NCI-H1417 treated with DMSO at 0.1 percent for 48 hours (cell line): ENCODE measurements around the gene TRAF3IP1.
"Not testable (repeated sequence)": the region's sequence is repeated elsewhere in the genome, so short reads cannot be mapped to it uniquely, and the experiment has no call there.

Source experiments
- DNase-seq: peaks from one replicate; lab custom pipeline; 2025; lab: John Stamatoyannopoulos, UW

Gene TRAF3IP1

DNA sequence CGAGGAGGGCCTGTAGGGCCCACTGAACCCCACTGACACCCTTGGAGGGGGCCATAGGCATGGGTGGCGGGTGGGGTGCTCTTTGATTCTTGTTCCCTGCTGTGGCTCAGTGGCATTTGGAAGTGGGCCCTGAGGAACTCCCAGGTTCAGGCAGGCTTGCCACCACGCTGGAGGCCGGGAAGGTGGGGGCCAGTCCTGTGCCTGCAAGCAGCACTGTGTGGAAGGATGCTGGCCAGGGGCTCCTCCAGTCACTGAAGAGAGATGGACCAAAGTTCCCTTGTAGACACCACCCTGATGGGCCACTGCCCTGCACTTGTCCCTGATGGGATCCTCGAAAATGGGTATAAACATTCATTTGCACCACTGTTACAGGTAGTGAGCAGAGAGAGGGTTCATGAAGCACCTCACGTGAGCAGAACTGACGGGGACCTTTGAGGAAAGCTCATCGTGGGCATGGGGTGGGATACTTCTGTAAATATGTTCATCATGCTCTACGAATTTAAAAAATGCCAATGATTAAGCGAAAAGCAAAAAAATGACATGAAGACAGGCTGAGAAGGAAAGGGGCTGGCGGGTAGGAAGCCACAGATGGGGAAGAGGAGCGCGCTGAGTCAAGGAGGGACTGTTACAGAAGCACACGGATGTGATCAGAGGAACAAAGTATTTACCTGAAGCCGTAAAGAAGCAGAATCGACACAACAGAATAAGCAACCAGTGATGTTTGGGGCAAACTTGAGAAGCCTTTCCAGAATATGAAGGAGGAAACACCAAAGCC is 61.2 kb downstream of the TRAF3IP1 start:
- DNase-seq, result no peak

DNA sequence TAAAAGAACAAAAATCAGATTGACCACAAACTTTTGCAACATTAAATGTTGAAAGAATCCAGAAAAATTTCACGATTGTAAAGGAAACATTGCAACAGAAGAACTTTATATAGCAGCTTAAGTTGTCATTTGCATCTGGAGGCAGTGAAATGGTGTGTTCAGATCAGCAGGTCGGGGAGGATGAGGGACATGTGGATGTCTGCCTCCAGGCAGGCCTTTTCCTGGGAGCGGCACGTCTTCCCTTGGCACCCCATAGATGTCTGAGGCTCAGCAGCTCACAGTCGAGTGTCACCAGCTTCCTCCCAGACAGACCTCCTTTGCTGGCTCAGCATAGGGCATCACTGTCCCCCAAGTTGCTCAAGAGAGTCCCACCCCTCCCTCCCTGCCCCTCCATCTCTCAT is 62.1 kb downstream of the TRAF3IP1 start:
- DNase-seq, result no peak

DNA sequence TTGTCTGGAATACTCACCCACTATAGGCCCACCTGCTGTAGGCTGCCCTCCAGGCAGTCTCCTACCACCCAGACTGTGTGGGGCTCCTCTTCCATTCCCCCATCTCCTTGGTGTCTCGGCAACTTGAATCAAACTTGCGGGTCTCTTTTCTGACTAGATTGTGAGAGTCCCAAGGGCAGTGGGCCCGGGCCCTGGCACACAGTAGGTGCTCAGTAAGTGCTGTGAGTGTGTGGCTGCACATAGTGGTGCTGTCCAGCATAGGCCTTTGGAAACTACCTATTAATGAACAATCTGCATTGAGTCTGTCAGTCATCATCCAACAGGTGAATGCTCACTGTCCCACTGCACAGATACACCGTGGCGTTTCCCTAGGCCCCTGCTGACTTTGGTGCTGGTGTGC is 62.8 kb downstream of the TRAF3IP1 start:
- DNase-seq, result no peak

DNA sequence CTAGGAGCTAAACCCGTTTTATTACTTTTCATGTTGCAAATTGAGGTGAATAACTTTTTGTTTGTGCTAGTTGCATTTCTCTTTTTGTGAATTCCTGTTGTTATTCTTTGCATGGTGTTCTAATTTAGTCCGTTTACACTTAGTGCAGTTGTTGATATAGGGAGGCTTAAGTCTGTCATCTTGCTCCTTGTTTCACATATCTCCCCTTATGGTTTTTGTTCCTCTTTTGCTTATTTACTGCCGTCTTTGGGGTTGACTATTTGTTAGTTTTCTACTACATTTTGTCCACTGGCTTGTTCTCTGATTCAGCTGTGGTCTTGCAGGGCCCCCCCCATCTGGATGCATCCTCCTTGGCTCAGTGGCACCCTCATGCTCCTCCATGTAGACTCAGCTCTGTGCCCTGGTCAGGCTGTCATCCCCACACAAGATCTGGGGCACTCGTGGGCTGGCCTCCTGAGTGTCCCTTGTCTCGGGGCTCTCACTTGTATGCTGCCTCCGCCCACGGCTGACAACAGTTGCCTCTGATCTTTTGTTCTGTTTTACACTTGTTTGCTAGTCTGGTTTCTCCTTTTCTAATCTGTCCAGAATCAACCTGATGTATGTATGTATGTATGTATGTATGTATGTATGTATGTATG is 63.5 kb downstream of the TRAF3IP1 start:
- DNase-seq, result no peak

DNA sequence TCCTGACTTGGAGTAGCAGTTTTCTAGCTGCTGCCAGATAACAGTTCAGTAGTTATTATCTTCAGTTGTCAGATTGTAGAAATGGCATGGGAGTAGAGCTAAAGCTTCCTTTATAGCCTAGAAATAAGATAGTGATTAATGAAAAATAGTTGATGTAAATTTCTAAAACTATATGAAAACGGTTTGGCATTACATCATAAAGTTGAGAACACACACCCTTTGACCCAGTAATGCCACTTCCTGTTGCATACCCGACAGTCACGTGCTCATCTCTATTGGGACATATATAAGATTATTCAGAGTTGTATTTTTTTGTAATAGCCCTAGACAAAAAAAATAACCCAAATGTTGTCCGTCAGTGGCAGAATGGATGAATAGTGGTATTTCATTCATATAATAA is 67.0 kb downstream of the TRAF3IP1 start:
- no peak for DNase-seq

DNA sequence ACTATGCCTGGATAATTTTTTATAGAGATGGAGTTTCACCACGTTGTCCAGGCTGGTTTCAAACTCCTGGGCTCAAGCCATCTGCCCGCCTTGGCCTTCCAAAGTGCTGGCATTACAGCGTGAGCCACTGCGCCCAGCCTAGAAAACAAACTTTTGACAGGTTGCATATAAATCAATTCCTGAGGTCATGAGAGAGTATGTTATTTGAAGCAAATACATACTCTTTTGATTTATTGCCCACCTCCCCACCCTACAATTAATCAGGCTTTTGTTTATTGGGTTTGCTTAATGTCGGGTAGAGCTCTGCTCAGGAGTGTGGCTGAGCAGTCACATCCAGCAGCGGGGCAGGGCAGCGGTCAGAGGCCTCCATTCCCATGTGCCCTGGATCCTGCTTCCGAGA is 68.5 kb downstream of the TRAF3IP1 start:
- peak; percentile 23 for DNase-seq

DNA sequence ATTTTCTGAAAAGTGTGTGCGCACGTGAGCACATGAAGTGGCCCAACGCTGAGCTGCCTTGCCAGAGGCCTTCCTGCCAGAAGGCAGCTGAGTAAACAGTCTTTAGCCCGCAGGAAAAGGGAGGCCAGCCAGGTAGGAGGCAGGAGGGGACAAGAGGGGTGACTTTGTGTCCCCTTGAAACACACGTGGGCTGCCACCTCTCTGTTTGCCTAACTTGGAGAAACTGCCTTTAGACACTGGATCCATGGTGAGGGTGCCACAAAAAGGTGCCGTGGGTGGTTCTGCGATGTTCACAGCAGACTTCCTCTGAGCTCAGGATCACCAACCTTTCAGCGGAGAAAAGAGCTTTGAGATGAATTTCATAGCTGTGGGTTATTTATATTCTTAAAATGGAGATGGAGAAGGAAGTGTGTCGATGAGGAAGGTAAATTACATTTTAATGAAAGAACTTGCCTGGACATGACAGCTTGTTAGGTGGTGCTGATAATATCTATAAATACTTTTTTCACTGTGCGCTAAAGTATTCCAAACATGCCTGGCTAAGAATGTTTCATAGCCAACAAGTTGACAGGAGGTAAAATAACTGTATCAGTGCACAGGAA is 69.8 kb downstream of the TRAF3IP1 start:
- peak; percentile 52 for DNase-seq

DNA sequence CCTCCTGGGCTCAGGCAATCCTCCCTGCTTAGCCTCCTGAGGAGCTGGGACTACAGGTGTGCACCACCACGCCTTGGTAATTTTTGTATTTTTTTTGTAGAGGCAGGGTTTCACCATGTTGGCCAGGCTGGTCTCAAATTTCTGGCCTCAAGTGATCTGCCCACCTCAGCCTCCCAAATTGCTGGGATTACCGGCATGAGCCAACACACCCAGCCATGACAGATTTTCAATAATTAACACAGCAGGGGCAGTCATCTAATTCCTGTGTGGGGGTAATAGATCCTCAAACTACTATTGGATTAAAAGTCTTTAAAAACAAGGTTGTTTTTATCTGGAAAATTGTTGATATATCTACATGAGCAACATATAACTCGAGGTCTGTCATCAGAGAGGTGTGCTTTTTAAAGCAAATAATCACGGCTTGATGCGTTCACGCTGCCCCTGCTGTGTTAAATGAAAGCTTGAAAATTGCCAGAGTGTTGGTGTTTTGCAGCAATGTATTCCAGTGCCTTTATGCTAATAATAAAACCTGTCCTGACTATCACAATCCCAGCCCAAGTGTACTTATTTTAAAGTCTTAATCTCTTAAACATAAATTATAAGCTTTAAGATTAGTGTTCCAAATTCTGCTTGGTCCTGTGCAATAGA is 70.8 kb downstream of the TRAF3IP1 start:
- peak; percentile 67 for DNase-seq

DNA sequence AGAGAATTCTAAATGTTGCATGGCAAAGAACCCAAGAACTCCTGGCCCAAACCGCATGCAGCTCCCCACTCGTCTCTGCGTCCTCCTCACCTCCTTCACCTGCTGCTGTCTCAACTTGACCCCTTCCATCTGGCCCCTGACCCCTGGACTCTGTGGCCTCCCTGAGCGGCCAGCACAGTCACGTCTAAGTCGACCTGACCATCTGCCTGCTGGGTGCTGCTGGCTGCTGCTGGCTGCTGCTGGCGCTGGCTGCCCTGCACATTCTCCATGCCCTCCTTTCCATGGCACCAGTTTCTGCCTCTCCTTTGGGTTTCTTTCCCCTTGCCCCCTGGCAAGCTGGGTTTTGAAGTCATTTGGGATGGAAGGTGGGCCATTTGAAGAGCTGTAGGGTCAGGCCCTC is 76.3 kb downstream of the TRAF3IP1 start:
- DNase-seq, result no peak

DNA sequence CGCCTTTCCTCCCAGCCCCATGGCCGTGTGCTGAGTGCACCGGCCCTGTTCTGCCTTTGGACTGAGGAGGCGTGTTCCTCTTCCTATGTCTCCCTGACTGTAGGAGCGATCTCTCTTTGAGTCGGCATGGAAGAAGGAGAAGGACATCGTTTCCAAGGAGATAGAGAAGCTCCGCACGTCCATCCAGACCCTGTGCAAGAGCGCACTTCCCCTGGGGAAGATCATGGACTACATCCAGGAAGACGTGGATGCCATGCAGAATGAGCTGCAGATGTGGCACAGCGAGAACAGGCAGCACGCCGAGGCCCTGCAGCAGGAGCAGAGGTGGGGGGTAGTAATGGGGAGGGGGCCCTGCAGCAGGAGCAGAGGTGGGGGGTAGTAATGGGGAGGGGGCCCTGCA is 77.0 kb downstream of the TRAF3IP1 start:
- no peak for DNase-seq

DNA sequence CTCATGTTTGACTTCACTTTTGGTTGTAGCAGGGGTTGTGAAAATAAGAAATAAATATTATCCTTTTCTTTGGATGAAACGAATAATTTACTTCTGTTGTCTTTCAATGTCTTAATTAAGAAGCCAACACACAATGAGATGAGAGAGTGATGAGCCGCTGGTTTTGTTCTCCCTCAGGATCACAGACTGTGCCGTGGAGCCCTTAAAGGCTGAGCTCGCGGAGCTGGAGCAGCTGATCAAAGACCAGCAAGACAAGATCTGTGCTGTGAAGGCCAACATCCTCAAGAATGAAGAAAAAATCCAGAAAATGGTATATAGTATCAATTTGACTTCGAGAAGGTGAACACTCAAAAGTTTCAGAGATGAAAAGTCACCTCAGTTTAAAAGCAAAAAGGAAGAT is 78.3 kb downstream of the TRAF3IP1 start:
- DNase-seq, result no peak

DNA sequence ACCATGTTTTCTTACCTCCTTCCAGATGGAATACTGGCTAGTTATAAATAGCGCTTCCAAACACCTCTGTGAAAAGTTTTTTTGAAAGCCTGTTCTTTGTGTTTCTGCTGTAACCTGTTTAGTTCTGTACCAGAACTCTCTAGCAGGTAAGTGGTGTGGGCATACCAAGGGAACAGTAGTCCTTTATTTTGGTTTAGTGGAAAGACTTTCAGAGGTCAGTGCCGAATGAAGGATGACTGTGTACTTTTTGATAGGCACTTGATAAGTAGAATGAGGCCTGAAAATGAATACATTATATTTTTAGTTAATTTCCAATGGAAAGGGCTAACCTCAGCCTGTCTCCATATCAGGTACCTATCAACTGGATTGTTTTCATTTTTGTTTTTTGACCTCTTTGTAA is 78.8 kb downstream of the TRAF3IP1 start:
- no peak for DNase-seq

DNA sequence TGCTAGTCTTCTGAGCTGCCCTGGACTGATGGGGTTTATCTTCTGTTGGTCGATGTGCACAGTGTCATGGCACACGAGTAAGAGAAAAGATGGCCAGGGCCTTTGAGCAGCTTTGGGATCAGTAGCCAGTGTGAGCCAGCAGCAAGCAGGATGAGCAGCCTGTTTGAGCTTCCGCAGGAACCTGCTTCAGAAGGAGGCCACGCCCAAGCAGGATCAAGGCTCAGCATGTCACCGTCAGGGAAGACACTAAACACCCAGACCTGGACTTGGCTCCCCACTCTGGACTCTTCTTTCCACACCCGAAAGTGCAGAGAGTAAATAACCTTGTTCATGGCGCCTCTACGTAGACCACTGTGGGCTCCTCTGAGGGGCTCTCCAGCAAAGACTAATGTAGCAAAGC is 81.2 kb downstream of the TRAF3IP1 start:
- DNase-seq, result no peak

DNA sequence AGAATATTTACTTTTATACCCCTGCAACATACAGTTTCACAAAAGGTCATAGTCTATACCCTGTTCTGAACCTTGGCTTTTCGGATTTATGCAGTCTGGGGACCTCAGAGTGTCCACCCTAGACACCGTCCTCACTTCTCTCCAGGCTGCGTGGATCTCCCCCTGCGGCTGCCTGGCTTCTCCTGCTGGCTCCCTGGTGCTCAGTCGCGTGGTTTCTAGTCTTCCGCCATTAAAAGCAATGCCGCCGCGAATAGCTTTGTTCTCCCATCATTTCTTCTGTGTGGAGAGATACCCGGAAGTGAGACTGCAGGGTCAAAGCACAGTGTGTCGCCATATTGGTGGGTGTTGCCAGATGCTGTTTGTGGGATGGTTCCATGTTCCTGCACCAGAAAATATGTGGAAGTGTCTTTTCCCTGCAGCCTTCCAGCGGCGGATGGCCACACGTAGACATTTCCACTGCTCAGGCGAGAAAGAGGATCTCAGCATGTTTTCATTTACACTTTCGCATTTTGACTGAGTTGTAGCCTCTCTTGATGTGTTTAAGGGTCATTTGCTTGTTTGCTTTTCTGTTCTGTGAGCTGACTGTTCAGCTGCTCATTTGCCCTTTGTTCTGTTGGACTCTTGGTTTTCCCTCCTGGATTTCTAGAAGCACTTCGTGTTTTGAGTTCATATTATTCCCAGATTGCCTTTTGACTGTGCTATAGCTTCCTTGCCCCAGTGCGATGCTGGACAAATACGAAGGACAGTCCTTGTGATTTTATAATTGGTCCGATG is 83.5 kb downstream of the TRAF3IP1 start:
- peak; percentile 58 for DNase-seq

DNA sequence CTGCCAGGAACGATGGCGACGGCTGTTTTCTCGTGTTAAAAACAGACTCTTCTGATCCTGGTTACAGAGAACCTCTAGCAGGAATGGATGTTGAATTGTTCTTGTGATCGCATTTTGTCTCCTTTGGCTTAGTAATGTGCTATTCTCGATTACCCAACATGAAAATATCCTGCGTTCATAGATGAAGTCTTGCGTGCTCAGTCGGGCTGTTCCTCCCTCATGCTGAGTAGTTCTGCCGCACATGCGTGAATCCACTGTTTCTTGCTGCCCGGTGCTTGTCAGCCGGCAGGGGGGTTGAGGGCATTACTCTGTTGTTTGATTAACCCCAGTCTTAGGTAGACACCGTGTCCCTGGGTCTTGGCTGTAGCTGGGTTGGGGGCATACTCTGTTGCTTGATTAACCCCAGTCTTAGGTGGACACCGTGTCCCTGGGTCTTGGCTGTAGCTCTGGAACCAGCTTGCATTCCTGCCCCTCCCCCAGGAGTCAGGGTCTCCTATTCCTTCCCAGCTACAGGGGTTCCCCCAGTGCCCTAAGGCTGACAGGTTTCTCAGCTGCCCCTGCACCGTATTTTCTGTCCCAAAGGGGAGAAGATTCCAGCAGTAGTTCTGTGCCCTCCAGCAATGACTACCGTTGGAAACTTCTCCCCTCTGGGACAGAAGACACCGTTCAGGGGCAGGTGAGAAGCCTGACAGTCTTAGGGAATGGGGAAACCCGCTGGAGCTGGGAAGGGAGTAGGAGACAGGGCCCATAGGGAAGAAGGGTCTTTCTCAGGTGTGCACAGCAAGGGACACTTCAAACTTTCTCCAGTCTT is 84.3 kb downstream of the TRAF3IP1 start:
- peak; percentile 58 for DNase-seq

DNA sequence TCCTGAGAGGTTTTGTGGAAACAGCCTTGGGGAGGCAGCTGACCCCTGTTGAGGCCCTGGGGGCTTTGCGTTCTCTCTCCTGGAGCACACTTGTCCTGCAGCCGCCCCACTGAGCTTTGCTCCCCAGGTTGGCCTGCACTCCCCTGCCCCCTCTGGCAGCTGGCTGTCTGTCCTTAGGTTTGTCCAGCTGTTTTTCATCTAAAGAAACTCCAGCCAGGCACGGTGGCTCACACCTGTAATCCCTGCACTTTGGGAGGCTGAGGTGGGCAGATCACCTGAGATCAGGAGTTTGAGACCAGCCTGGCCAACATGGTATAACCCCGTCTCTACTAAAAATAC is 84.9 kb downstream of the TRAF3IP1 start:
- DNase-seq, result not testable (repeated sequence)

DNA sequence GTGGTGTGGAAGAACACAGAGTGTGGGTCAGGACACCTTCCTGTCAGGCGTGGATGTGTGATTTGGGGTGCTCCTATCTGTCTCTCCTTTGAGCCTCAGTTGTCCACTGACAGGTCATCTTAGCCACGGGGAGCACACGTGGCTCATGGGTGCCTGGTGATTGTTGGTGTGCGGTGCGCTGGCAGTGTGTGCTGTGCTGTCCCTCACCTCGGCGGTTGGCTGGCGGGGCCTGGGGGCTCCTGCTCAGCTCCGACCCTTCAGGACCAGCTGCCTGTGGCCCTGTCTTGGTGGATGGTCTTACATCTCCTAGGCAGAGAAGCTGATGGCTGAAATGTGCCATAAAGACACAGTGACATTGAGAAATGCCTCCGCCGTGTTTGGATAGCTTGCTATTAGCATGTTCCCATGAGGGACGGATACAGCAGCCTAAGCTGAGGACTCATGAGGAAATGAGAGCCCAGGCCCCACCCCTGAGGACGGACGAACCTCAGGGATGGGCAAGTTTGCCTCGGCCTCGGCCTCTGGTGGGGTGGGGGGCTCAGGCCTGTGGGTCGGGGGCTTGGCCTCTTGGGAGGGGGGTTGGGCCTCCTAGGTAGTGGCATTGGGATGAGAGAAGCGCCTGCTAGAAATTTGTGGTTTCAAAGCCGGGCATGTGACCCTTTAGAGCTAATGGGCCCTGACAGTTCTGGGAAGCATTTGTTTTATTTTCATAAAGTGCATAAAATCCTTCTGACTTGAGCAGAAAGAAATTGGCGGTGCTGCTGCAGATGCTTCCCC is 86.1 kb downstream of the TRAF3IP1 start:
- no peak for DNase-seq

DNA sequence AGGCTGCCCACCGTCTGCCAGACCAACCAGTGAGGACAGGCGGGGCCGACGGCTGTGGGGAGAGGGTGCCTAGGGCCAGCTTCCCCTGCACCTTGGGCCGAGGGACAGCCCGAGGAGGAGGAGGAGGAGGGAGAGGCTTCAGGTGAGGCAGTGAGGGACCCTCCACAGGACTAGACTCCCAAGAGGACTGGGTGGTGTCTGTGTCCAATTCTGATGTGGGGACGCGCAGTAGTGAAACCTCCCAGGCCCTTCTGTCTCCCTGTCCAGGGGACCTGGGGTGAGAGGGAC is 86.6 kb downstream of the TRAF3IP1 start:
- DNase-seq, result no peak

DNA sequence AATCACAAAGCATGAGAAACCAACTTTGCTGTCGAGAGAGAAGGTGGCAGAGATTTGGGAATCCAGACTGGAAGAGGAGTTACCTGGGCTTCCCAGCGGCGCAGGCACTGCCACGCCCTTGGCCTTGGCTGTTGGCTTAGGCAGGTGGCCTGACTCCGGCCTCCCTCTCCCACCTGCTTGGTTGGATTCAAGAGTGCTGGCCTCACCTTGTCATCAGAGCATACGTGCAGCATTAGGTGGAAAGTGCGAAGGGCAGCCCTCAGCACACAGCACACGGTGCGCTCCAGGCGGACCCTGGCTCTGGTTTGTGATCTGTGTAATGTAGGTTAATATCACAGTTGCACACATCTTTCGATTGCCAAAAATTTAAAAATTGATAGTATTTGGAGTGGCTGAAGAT is 87.2 kb downstream of the TRAF3IP1 start:
- no peak for DNase-seq

DNA sequence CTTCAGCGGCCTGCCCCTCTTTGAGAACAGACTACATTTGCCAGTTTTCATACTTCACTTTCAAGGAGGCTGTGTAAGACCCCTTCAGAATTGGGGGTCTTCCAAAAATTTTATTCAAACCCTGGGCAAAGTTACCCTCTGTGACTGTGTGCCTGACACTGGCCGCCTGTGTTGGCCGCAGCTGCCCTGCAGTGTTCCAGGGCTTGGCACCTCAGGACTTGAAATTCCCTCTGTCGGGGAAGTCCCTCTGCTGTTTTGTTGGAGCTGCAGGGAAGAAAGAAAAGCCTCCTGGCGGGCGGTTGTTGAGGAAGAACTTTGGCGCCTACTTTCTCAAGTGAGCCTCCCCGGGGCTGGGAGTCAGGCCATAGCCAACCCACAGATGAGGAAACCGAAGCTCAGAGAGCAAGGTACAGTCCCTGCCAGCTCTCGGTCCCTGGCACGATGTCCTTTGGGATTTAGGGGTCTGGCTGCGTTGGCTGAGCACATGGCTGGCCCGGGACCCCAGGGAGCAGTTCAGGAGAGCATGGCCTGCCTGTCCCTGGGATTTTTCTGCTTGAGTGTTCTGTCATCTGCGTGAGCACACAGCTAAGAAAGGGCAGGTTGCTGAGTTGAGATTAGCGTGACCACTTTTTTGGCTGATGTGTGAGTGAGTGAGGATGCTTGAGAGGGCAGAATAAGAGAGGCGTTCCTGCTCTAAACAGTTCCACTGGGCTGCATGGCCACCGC is 88.5 kb downstream of the TRAF3IP1 start:
- no peak for DNase-seq
